ENCODE data around the gene AREL1. TPM values are rescaled to one million over a fixed set of nuclear protein-coding genes. Genes with fewer than 3 reads are reported as not detected.
A peak's percentile ranks its signal among the peaks of the same experiment; 100 is the strongest.

AREL1 gene
- total RNA-seq, 1 donor from 2014 or later: 36.8 TPM

GRCh38 chr14:74697976-74698375, 14.9 kb downstream of the AREL1 start:
- H3K27ac ChIP-seq: no peak overlapping the region
- no peaks in the 10 kb centered on the region for H3K9me3 ChIP-seq
- DNase-seq (no peak), ATAC-seq (no peak)
- H3K4me1 ChIP-seq: peaks cover 2% of the 10 kb centered on the region
- H3K36me3 ChIP-seq: no peaks in the 10 kb centered on the region
- TF ChIP-seq CTCF (IDR thresholded peaks at IDR 0.05): no peak
- H3K4me3 ChIP-seq: no peak overlapping the region
- intact Hi-C loops (cut with DNase I): no loop called here
- H3K27me3 ChIP-seq: no peaks in the 10 kb centered on the region

GRCh38 chr14:74697543-74697942, 15.3 kb downstream of the AREL1 start:
- H3K36me3 ChIP-seq: no peaks in the 10 kb centered on the region
- no peak for TF ChIP-seq CTCF (IDR thresholded peaks at IDR 0.05)
- no peak overlapping the region for H3K4me3 ChIP-seq
- ATAC-seq (peak; percentile 53), DNase-seq (no peak)
- intact Hi-C loops (cut with DNase I): no loop called here
- H3K27me3 ChIP-seq: no peaks in the 10 kb centered on the region
- H3K27ac ChIP-seq: no peak overlapping the region
- no peaks in the 10 kb centered on the region for H3K9me3 ChIP-seq
- peaks cover 6% of the 10 kb centered on the region for H3K4me1 ChIP-seq

- ATAC-seq: no peak
- H3K4me1 ChIP-seq: peaks cover 11% of the 10 kb centered on the region
- H3K4me3 ChIP-seq: no peak overlapping the region
- intact Hi-C loops (cut with DNase I): no loop called here
- H3K27ac ChIP-seq: no peak overlapping the region
- TF ChIP-seq CTCF (IDR thresholded peaks at IDR 0.05): no peak
- H3K36me3 ChIP-seq: peaks cover 3% of the 10 kb centered on the region
- no peaks in the 10 kb centered on the region for H3K27me3 ChIP-seq
- no peaks in the 10 kb centered on the region for H3K9me3 ChIP-seq
- no peak for DNase-seq
Measured at GRCh38 chr14:74697011-74697410, 15.9 kb downstream of the AREL1 start.

GRCh38 chr14:74695406-74695805, 17.5 kb downstream of the AREL1 start:
- no peak overlapping the region for H3K27ac ChIP-seq
- DNase-seq (no peak), ATAC-seq (no peak)
- peaks cover 18% of the 10 kb centered on the region for H3K36me3 ChIP-seq
- intact Hi-C loops (cut with DNase I): no loop called here
- no peak for TF ChIP-seq CTCF (IDR thresholded peaks at IDR 0.05)
- H3K9me3 ChIP-seq: no peaks in the 10 kb centered on the region
- H3K27me3 ChIP-seq: no peaks in the 10 kb centered on the region
- peaks cover 11% of the 10 kb centered on the region for H3K4me1 ChIP-seq
- no peak overlapping the region for H3K4me3 ChIP-seq

- Histone ChIP-seq H3K27me3 (no peaks in the 10 kb centered on the region), H3K36me3 (peaks cover 29% of the 10 kb centered on the region), H3K27ac (no peak overlapping the region), H3K4me3 (no peak overlapping the region), H3K9me3 (no peaks in the 10 kb centered on the region), H3K4me1 (peaks cover 11% of the 10 kb centered on the region)
- no peak for ATAC-seq
- no peak for DNase-seq
- intact Hi-C loops (cut with DNase I): no loop called here
- TF ChIP-seq CTCF (IDR thresholded peaks at IDR 0.05): no peak
Measured at GRCh38 chr14:74693191-74693590, 19.7 kb downstream of the AREL1 start.

GRCh38 chr14:74691456-74691855, 21.4 kb downstream of the AREL1 start:
- peaks cover 11% of the 10 kb centered on the region for H3K4me1 ChIP-seq
- intact Hi-C loops (cut with DNase I): no loop called here
- H3K4me3 ChIP-seq: no peak overlapping the region
- no peak for DNase-seq
- TF ChIP-seq CTCF (IDR thresholded peaks at IDR 0.05): no peak
- no peak overlapping the region for H3K27ac ChIP-seq
- ATAC-seq: no peak
- peaks cover 45% of the 10 kb centered on the region for H3K36me3 ChIP-seq
- H3K27me3 ChIP-seq: no peaks in the 10 kb centered on the region
- H3K9me3 ChIP-seq: no peaks in the 10 kb centered on the region

Measured in upper lobe of right lung (tissue), 1 donor.